HG03280 (cell line): ENCODE measurements around the gene ACTR10.

Experiments
- ATAC-seq: cut with Tn5 transposase; IDR thresholded peaks from one replicate; pipeline ENCODE4 v1.9.1; 2021; ENCODE audit warnings: mild to moderate bottlenecking, moderate library complexity; ENCODE audit not compliant: unreplicated experiment

The ACTR10 gene

DNA sequence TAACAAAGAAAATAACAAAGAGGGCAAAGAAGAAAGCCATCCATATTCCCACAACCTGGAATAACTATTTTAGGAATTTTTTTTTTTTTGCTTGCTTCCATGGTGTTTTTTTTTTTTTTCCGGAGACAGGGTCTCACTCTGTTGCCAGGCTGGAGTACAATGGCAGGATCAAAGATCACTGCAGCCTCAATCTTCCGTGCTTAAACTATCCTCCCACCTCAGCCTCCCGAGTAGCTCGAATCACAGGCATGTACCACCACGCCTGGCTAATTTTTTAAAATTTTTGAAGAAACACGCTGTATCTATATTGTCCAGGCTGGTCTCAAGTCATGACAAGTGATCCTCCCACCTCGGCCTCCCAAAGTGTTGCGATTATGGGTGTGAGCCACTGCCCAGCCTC is 78.2 kb downstream of the ACTR10 start:
- no peak for ATAC-seq

DNA sequence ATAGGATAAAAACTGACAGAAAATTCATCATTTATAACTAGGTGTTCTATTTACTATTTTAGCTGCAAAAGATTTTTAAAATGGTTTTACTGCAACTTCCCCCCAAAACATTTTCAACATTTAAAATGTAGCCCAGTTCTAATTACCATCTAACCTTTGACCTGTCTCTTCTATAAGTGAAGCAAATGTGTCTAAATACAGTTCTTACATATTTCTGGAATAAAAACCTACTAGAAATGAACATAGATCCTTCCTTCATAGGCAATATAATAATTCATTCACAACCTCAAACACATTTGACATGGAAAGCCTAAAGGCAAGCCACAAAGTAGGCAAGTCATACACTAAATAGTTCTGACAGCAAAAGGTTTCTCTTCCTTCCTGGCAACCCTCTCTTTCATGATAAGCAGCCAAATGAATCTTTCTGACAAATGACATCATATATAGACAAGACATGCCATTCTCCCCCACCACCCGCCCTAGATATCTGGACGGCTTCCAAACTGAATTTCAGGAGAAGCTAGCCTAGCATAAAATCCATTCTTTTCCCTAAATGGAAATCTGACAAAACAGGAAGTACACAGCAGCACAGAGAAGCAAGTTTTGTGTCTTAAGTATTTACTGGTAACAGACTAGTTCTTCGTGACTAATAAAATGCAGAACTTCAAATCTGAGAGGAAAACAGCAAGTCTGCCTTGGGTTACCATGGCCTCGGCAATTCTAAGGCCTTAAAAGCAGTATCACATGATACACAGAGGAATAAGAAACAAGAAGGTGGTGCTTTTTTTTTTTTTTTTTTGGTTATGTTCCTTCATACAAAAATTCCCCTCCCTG is 81.2 kb downstream of the ACTR10 start:
- ATAC-seq, result peak; percentile 64

DNA sequence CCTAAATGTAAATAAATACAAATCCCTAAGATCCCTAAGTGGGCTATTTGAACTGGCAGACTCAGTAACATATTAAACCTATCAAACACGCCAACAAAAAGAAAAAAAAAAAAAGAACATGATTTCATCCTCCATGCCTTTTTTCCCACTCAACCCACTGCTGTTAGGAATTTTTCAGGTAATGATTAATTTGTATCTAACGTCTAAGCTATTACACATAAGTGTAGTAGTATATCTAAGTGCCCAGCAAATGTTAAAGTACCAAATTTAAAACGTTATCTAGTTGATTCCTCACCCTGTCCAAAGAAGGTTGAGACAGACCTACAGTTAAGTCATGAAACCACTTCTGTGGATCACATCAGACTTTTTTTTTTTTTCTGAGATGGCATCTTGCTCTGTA is 82.0 kb downstream of the ACTR10 start:
- ATAC-seq, result no peak

DNA sequence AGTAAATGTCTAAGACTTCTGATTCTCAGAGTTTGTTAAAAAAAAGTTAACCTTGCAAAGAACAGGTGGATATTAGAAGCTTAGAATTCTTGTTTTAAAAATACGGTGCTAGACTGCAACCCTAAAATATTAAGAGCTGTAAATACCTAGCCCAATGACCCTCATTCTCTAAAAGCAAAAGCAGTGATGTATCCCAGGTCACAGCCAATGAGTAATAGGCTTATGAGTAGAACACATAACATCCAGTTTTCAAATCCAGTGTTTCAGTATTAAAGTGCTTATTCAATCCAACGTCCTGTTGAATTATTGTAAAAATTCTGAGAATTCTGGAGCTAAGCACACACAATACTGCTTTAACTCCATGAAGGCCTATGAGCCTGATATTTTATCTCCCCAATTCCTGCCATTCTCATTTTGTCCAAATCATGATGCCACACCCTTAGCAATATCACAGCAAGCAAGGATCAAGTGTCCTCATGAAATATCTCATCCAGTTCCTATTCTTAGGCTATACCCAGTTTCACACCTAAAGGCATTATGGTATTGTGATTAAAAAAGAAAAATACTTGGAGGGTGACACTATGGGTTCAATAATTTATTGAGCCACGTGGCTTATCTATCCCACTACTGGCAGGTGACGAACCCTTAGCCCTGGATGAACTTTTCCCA is 83.1 kb downstream of the ACTR10 start:
- no peak for ATAC-seq

DNA sequence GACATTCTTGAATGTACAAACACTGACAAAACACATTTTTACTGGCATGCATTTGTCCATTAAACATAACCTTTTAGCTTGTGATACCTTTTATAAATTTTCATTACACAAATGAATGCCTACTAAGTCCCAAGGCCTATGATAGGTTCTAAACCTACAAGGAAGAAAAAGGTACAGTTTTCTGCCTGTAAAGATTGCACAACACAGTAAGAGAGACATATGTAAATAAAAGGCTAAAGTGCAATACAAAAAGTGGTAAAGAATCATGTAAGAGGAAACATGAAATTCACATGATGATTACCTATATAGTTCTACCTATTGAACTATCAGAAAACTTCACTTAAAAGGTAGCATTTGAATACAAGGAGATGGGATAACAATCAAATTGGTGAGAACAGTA is 83.8 kb downstream of the ACTR10 start:
- no peak for ATAC-seq

DNA sequence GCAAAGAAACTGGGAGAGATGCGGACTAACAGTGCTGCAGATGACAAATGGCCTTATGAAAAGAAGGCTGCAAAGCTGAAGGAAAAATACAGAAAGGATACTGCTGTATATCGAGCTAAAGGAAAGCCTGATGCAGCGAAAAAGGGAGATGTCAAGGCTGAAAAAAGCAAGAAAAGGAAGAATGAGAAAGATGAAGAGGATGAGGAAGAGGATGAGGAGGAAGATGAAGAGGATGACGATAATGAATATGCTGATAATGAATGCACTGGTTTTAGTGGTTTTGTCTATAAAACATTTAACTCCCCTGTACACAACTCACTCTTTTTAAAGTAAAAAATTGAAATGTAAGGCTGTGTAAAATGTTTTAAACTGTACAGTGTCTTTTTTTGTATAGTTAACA is 85.2 kb downstream of the ACTR10 start:
- ATAC-seq, result no peak
